ENCODE measurements around the gene TATDN3.

DNA sequence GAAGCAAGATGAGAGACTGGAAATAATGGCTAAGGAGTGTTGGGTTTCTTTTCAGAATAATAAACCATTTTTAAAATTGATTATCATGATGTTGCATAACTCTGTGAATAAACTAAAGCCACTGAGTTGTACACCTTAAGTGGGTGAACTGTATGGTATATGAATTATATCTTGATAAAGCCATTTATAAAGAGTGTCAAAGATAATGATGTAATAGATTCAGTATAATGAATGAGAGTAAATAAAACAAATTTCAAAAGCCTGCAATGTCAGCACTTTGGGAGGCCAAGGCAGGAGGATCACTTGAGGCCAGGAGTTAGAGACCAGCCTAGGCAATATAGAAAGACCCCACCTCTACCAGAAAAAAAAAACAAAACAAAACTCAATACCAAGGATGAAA lies 16.5 kb upstream of the TATDN3 start:
- TF ChIP-seq POLR2A (IDR thresholded peaks at IDR 0.05) (no peak), CTCF (IDR thresholded peaks at IDR 0.05) (no peak)

Measured in adrenal gland (tissue), 5 donors.